ENCODE measurements around the gene TATDN2.
"Not testable (repeated sequence)": the region's sequence is repeated elsewhere in the genome, so short reads cannot be mapped to it uniquely, and the experiment has no call there.

TATDN2 gene

GRCh38 chr3:10234526-10235230 lies 13.6 kb upstream of the TATDN2 start:
- DNase-seq (ENCODE audit: low read depth in 2 of 2): no peak

GRCh38 chr3:10235551-10235950 lies 12.7 kb upstream of the TATDN2 start:
- DNase-seq (ENCODE audit: low read depth in 2 of 2): no peak

- DNase-seq (ENCODE audit: low read depth in 2 of 2): no peak
Observed at GRCh38 chr3:10238345-10239183, 9.7 kb upstream of the TATDN2 start.

- no peak for DNase-seq (ENCODE audit: low read depth in 2 of 2)
Observed at GRCh38 chr3:10240799-10241198, 7.5 kb upstream of the TATDN2 start.

- DNase-seq (ENCODE audit: low read depth in 2 of 2): peak; percentile 67 to 69
Observed at GRCh38 chr3:10242182-10243065, 5.8 kb upstream of the TATDN2 start.

- no peak for DNase-seq (ENCODE audit: low read depth in 2 of 2)
Observed at GRCh38 chr3:10244009-10244408, 4.2 kb upstream of the TATDN2 start.

- DNase-seq (ENCODE audit: low read depth in 2 of 2): no peak
Observed at GRCh38 chr3:10245081-10245712, 3.1 kb upstream of the TATDN2 start.

GRCh38 chr3:10247679-10248183 lies 528 bp upstream of the TATDN2 start:
- DNase-seq (ENCODE audit: low read depth in 2 of 2): no peak

GRCh38 chr3:10248984-10249748 lies 907 bp downstream of the TATDN2 start:
- DNase-seq (ENCODE audit: low read depth in 2 of 2): peak; percentile 49 to 67

- no peak for DNase-seq (ENCODE audit: low read depth in 2 of 2)
Observed at GRCh38 chr3:10249833-10250232, 1.6 kb downstream of the TATDN2 start.

GRCh38 chr3:10251006-10251405 lies 2.7 kb downstream of the TATDN2 start:
- DNase-seq (ENCODE audit: low read depth in 2 of 2): no peak

GRCh38 chr3:10253731-10254130 lies 5.5 kb downstream of the TATDN2 start:
- no peak for DNase-seq (ENCODE audit: low read depth in 2 of 2)

- DNase-seq (ENCODE audit: low read depth in 2 of 2): no peak
Observed at GRCh38 chr3:10255835-10256234, 7.6 kb downstream of the TATDN2 start.

GRCh38 chr3:10259036-10259435 lies 10.8 kb downstream of the TATDN2 start:
- no peak for DNase-seq (ENCODE audit: low read depth in 2 of 2)

- DNase-seq (ENCODE audit: low read depth in 2 of 2): no peak
Observed at GRCh38 chr3:10259798-10260197, 11.5 kb downstream of the TATDN2 start.

GRCh38 chr3:10260211-10260701 lies 12.0 kb downstream of the TATDN2 start:
- no peak for DNase-seq (ENCODE audit: low read depth in 2 of 2)

GRCh38 chr3:10262027-10262426 lies 13.8 kb downstream of the TATDN2 start:
- DNase-seq (ENCODE audit: low read depth in 2 of 2): no peak

- peak; percentile 42 to 68 for DNase-seq (ENCODE audit: low read depth in 2 of 2)
Observed at GRCh38 chr3:10263646-10264363, 15.5 kb downstream of the TATDN2 start.

- no peak for DNase-seq (ENCODE audit: low read depth in 2 of 2)
Observed at GRCh38 chr3:10265833-10266232, 17.6 kb downstream of the TATDN2 start.

- not testable (repeated sequence) for DNase-seq (ENCODE audit: low read depth in 2 of 2)
Observed at GRCh38 chr3:10266936-10267335, 18.7 kb downstream of the TATDN2 start.
